WTC11 (cell line): ENCODE data around the gene PACS1. TPM values are rescaled to one million over a fixed set of nuclear protein-coding genes. Genes with fewer than 3 reads are reported as not detected.

Source experiments
- ATAC-seq: fragments of 200-7000 bp; cut with Tn5 transposase; 2 replicates; pipeline ENCODE4 v1.10.0; 2021; ENCODE audit warnings: mild to moderate bottlenecking, moderate library complexity
- CTCF ChIA-PET: fragments of 300-600 bp; sonication (Branson Sonifier 250); formaldehyde crosslinking; loops from one replicate; lab custom pipeline; 2021; ENCODE audit warnings: antibody characterized with exemption; lab: Charles Lee
- POLR2A ChIA-PET: fragments of 350-600 bp; sonication (Branson Sonifier 250); formaldehyde crosslinking; loops from one replicate; lab custom pipeline; 2021; ENCODE audit warnings: antibody characterized with exemption; lab: Charles Lee
- DNase-seq: peaks from one replicate; pipeline ENCODE4 v3.0.0; 2021; ENCODE audit warnings: low spot score
- H3K27ac Mint-ChIP-seq: 2 replicates; pipeline ENCODE4 v1.8.0; 2021; ENCODE audit warnings: mixed read lengths
- H3K27me3 Mint-ChIP-seq: 2 replicates; pipeline ENCODE4 v1.8.0; 2021; ENCODE audit warnings: low read depth, mild to moderate bottlenecking, moderate library complexity, mixed read lengths
- H3K36me3 Mint-ChIP-seq: 2 replicates; pipeline ENCODE4 v1.8.0; 2021; ENCODE audit warnings: mixed read lengths
- H3K4me1 Mint-ChIP-seq: 2 replicates; pipeline ENCODE4 v1.8.0; 2022; ENCODE audit warnings: mixed read lengths
- H3K4me3 Mint-ChIP-seq: 2 replicates; pipeline ENCODE4 v1.8.0; 2021; ENCODE audit warnings: mild to moderate bottlenecking, moderate library complexity, mixed read lengths
- H3K9me3 Mint-ChIP-seq: 2 replicates; pipeline ENCODE4 v1.8.0; 2021; ENCODE audit warnings: mixed read lengths
- ATF6 ChIP-seq: sonication (generic); formaldehyde crosslinking; IDR thresholded peaks from 2 replicates; pipeline ENCODE4 v1.8.1; 2023; ENCODE audit warnings: mild to moderate bottlenecking, missing genetic modification reagents
- CBFB ChIP-seq: sonication (generic); formaldehyde crosslinking; IDR thresholded peaks from 2 replicates; pipeline ENCODE4 v1.8.1; 2022; ENCODE audit warnings: mild to moderate bottlenecking, low read depth, missing genetic modification reagents
- FOXP1 ChIP-seq: sonication (generic); formaldehyde crosslinking; IDR thresholded peaks from 2 replicates; pipeline ENCODE4 v1.8.0; 2022; ENCODE audit warnings: missing genetic modification reagents, mild to moderate bottlenecking, moderate library complexity, borderline replicate concordance
- MYBL2 ChIP-seq: sonication (generic); formaldehyde crosslinking; IDR thresholded peaks from 2 replicates; pipeline ENCODE4 v1.8.1; 2023; ENCODE audit warnings: mild to moderate bottlenecking, moderate library complexity, missing genetic modification reagents
- NFE2L1 ChIP-seq: sonication (generic); formaldehyde crosslinking; IDR thresholded peaks from 2 replicates; pipeline ENCODE4 v1.8.1; 2023; ENCODE audit warnings: missing genetic modification reagents
- NR2C2 ChIP-seq: sonication (generic); formaldehyde crosslinking; IDR thresholded peaks from 2 replicates; pipeline ENCODE4 v1.8.0; 2022; ENCODE audit warnings: mild to moderate bottlenecking, missing genetic modification reagents
- PRDM15 ChIP-seq: sonication (generic); formaldehyde crosslinking; IDR thresholded peaks from 2 replicates; pipeline ENCODE4 v1.8.0; 2022; ENCODE audit warnings: missing genetic modification reagents
- TEAD1 ChIP-seq: sonication (generic); formaldehyde crosslinking; IDR thresholded peaks from 2 replicates; pipeline ENCODE4 v1.8.0; 2022; ENCODE audit warnings: mild to moderate bottlenecking, missing genetic modification reagents
- ZNF219 ChIP-seq: sonication (generic); formaldehyde crosslinking; IDR thresholded peaks from 2 replicates; pipeline ENCODE4 v1.8.0; 2023; ENCODE audit warnings: missing genetic modification reagents, mild to moderate bottlenecking, borderline replicate concordance
- ZNF232 ChIP-seq: sonication (generic); formaldehyde crosslinking; IDR thresholded peaks from 2 replicates; pipeline ENCODE4 v1.8.0; 2022; ENCODE audit warnings: mild to moderate bottlenecking, missing genetic modification reagents
- ZNF263 ChIP-seq: sonication (generic); formaldehyde crosslinking; IDR thresholded peaks from 2 replicates; pipeline ENCODE4 v1.8.1; 2022; ENCODE audit warnings: low read depth, mild to moderate bottlenecking, moderate library complexity, missing genetic modification reagents
- ZNF416 ChIP-seq: fragments of 250-450 bp; sonication (Bioruptor Pico); IDR thresholded peaks from 2 replicates; pipeline ENCODE4 v1.9.0; 2021; ENCODE audit warnings: mild to moderate bottlenecking, inconsistent platforms
- ZSCAN18 ChIP-seq: fragments of 250-450 bp; sonication (Bioruptor Pico); IDR thresholded peaks from 2 replicates; pipeline ENCODE4 v2.1.2; 2022; ENCODE audit warnings: mild to moderate bottlenecking, moderate library complexity
- total RNA-seq: library from RNA; stranded (reverse); gene quantifications from 3 replicates; pipeline ENCODE4 v1.2.3, GENCODE V29; 2021
- TF ChIP-seq, protein P1 (sequence below): sonication (generic); formaldehyde crosslinking; IDR thresholded peaks from 2 replicates; pipeline ENCODE4 v1.8.0; 2023; ENCODE audit warnings: missing genetic modification reagents, mild to moderate bottlenecking, borderline replicate concordance

Gene PACS1
- total RNA-seq, 1 experiment from 2014 or later = 34.8 TPM

DNA sequence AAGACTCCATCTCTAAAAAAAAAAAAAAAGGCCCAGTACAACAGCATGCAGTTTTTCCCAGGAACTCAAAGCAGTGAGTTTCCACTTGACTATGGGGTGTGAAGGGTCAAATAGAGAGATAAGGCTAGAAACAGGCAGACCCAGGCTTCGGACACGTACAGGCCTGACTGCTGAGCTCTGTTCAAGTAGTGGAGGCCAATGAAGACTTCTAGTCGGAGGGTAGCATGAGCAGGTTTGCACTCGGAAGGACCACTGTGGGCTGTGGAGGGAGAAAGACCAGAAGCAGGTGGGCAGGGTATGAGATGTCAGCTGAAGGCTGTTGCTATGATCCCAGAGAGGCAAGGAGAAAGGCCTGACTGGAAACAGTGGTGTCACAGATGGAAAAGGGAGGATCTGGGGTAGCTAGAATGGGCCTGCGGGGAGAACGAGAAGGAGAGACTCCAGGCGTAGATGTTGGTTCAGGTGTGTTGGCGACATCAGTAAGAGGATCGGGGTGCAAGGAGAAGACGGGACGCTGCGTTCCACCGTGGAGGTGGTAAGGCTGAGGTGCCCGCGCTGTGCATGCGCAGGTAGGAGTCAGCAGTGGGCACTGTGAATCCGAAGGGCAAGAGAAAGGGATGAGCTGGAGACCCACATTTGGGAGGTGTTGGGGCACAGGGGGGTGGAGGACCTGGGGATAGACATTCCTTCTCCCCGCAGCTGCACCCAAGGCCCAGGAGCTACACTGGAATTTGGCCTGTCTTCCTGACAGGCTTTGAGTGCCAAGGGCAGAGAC, 149.0 kb downstream of the PACS1 start (continued):
- TF ChIP-seq PRDM15 = no peak
- TF ChIP-seq ZNF219 (CRISPR knock-in tag) = no peak
- no peak for TF ChIP-seq CBFB (CRISPR knock-in tag)
- TF ChIP-seq, all 79 proteins: peak for 0

- peaks cover 10% of the 10 kb centered on the region; the same call in 1 of the 2 replicates for H3K36me3 Mint-ChIP-seq
- no peaks in the 10 kb centered on the region for H3K9me3 Mint-ChIP-seq
- DNase-seq (no peak), ATAC-seq (no peak)
- peaks cover 8% of the 10 kb centered on the region for H3K4me1 Mint-ChIP-seq
- H3K27ac Mint-ChIP-seq = no peak overlapping the region
- H3K27me3 Mint-ChIP-seq = no peaks in the 10 kb centered on the region
- TF ChIP-seq ZNF263 (no peak), FOXP1 (CRISPR knock-in tag) (no peak), ZNF232 (CRISPR knock-in tag) (no peak), ATF6 (CRISPR knock-in tag) (no peak)
- POLR2A ChIA-PET = no interaction called here
- CTCF ChIA-PET = interaction anchor here (0.7 to 1.4 kb wide), 3 partner anchors 45 to 92 kb away, joined by 3 read pairs; no protein-coding TSS in a partner anchor
- H3K4me3 Mint-ChIP-seq = no peak overlapping the region
These were observed 149.9 kb downstream of the PACS1 start for GRCh38 chr11:66219846-66220565.

DNA sequence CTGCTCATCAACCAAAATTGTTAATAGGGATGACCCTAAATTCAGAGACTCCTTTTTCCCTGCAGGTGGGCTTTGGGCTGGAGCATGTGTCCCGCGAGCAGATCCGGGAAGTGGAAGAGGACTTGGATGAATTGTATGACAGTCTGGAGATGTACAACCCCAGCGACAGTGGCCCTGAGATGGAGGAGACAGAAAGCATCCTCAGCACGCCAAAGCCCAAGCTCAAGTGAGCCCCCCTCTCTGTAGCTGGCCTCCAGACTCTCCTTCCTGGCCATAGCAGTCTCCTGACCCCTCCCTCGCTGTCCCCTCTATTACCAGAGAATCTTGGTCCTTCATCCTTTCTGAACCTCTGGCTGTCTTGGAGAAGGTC, 150.5 kb downstream of the PACS1 start:
- no peak for DNase-seq
- Mint-ChIP-seq H3K9me3 (no peaks in the 10 kb centered on the region), H3K4me1 (peaks cover 8% of the 10 kb centered on the region), H3K27me3 (no peaks in the 10 kb centered on the region), H3K4me3 (no peak overlapping the region), H3K27ac (no peak overlapping the region), H3K36me3 (peaks cover 10% of the 10 kb centered on the region; the same call in 1 of the 2 replicates)
- ChIA-PET POLR2A (interaction anchor here (0.9 kb wide), 1 partner anchor 25 kb away, joined by 3 read pairs; no protein-coding TSS in a partner anchor), CTCF (interaction anchor here (0.7 to 3.0 kb wide), 5 partner anchors 17 to 92 kb away, joined by 3 to 30 read pairs (median 3); no protein-coding TSS in a partner anchor)
- no peak for ATAC-seq
- TF ChIP-seq, protein P1, sequence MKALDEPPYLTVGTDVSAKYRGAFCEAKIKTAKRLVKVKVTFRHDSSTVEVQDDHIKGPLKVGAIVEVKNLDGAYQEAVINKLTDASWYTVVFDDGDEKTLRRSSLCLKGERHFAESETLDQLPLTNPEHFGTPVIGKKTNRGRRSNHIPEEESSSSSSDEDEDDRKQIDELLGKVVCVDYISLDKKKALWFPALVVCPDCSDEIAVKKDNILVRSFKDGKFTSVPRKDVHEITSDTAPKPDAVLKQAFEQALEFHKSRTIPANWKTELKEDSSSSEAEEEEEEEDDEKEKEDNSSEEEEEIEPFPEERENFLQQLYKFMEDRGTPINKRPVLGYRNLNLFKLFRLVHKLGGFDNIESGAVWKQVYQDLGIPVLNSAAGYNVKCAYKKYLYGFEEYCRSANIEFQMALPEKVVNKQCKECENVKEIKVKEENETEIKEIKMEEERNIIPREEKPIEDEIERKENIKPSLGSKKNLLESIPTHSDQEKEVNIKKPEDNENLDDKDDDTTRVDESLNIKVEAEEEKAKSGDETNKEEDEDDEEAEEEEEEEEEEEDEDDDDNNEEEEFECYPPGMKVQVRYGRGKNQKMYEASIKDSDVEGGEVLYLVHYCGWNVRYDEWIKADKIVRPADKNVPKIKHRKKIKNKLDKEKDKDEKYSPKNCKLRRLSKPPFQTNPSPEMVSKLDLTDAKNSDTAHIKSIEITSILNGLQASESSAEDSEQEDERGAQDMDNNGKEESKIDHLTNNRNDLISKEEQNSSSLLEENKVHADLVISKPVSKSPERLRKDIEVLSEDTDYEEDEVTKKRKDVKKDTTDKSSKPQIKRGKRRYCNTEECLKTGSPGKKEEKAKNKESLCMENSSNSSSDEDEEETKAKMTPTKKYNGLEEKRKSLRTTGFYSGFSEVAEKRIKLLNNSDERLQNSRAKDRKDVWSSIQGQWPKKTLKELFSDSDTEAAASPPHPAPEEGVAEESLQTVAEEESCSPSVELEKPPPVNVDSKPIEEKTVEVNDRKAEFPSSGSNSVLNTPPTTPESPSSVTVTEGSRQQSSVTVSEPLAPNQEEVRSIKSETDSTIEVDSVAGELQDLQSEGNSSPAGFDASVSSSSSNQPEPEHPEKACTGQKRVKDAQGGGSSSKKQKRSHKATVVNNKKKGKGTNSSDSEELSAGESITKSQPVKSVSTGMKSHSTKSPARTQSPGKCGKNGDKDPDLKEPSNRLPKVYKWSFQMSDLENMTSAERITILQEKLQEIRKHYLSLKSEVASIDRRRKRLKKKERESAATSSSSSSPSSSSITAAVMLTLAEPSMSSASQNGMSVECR = no peak
- no peak for TF ChIP-seq MYBL2 (CRISPR knock-in tag)
- TF ChIP-seq NFE2L1 (CRISPR knock-in tag) = no peak
- no peak for TF ChIP-seq ZNF416 (CRISPR knock-in tag)
- TF ChIP-seq ZNF219 (CRISPR knock-in tag) = no peak
- no peak for TF ChIP-seq ZSCAN18 (CRISPR knock-in tag)
- TF ChIP-seq NR2C2 = no peak
- no peak for TF ChIP-seq PRDM15
- TF ChIP-seq TEAD1 (CRISPR knock-in tag) = no peak
